Measurements from ENCODE around the gene CFAP99. TPM values are rescaled to one million over a fixed set of nuclear protein-coding genes. Genes with fewer than 3 reads are reported as not detected.

The CFAP99 gene
- total and polyA plus RNA-seq, 9 donors, result 0.10 to 12.9 (median 1.4) TPM; not detected in 4

DNA sequence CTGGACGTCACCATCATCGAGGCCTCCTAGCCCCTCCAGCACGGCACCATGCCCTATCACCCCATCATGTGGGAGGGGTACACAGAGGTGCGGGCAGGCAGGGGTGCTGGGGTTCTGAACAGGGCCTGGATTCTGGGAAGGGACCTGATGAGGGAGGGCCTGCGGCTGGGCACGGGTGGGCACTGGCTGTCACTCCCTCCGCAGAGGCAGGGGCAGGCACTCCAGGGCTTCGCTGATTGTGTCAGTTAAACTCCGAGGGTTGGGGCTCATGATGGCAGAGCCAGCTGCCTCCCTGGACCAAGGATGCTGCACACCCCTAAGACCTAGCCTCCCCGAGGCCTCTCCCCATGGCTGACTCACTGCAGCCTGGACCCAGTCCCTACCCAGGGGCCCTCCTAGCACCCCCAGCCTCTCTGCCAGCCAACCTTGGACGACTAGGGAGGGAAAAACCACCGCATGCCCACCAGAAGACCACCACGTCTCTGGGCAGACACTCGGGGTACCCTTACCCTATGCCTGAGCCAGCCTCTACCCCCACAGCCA, 46.2 kb upstream of the CFAP99 start:
- Histone ChIP-seq H3K27ac (no peak overlapping the region), H3K27me3 (no peaks in the 10 kb centered on the region), H3K4me3 (no peak overlapping the region), H3K4me1 (ENCODE audit: insufficient read depth) (no peaks in the 10 kb centered on the region), H3K9me3 (no peaks in the 10 kb centered on the region), H3K36me3 (no peaks in the 10 kb centered on the region)
- intact Hi-C loops (cut with DNase I), result no loop called here
- WGBS, 3 donors, result 81 to 89% (median 85%) methylated on average over 14 of the region's 14 CpGs
- no peak for DNase-seq
- TF ChIP-seq CTCF (IDR thresholded peaks at IDR 0.05) (no peak), POLR2A (IDR thresholded peaks at IDR 0.05) (no peak), EP300 (IDR thresholded peaks at IDR 0.05) (no peak)

DNA sequence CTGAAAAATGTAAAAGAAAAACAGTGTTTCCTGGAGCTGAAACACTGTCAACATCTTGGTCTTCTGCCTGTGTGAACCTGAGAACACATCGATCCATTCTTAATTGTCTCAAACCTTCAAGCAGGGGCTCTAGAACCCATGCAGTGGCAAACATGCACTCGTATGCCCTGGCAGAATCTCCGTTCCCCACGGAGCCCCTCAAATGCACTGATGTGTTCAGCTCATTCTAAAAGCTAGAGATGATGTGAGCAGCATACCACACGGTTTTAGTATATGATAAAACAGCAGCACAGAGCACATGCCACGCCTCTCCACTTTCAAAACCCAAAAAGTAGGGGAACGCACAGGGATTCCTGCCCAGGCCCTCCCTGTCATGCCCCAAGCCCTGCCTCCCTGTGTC, 45.2 kb upstream of the CFAP99 start:
- Histone ChIP-seq H3K36me3 (no peaks in the 10 kb centered on the region), H3K4me1 (ENCODE audit: insufficient read depth) (no peaks in the 10 kb centered on the region), H3K9me3 (no peaks in the 10 kb centered on the region), H3K27ac (no peak overlapping the region), H3K27me3 (no peaks in the 10 kb centered on the region), H3K4me3 (no peak overlapping the region)
- TF ChIP-seq CTCF (IDR thresholded peaks at IDR 0.05) (no peak), POLR2A (IDR thresholded peaks at IDR 0.05) (no peak), EP300 (IDR thresholded peaks at IDR 0.05) (no peak)
- intact Hi-C loops (cut with DNase I), result no loop called here
- DNase-seq, result no peak
- WGBS, 3 donors, result 82 to 87% (median 82%) methylated on average over 7 of the region's 7 CpGs

- Histone ChIP-seq H3K27ac (no peak overlapping the region), H3K4me3 (no peak overlapping the region), H3K27me3 (no peaks in the 10 kb centered on the region), H3K9me3 (no peaks in the 10 kb centered on the region), H3K4me1 (ENCODE audit: insufficient read depth) (no peaks in the 10 kb centered on the region), H3K36me3 (no peaks in the 10 kb centered on the region)
- intact Hi-C loops (cut with DNase I), result no loop called here
- DNase-seq, result no peak
- TF ChIP-seq EP300 (IDR thresholded peaks at IDR 0.05) (no peak), POLR2A (IDR thresholded peaks at IDR 0.05) (no peak), CTCF (IDR thresholded peaks at IDR 0.05) (no peak)
- WGBS, 3 donors, result 65 to 71% (median 71%) methylated on average over 10 of the region's 10 CpGs
Observed at GRCh38 chr4:2375427-2375826, 43.3 kb upstream of the CFAP99 start.

- 78 to 86% (median 82%) methylated on average over 14 of the region's 14 CpGs for WGBS, 3 donors
- intact Hi-C loops (cut with DNase I), result no loop called here
- Histone ChIP-seq H3K27me3 (no peaks in the 10 kb centered on the region), H3K36me3 (no peaks in the 10 kb centered on the region), H3K27ac (no peak overlapping the region), H3K4me1 (ENCODE audit: insufficient read depth) (no peaks in the 10 kb centered on the region), H3K4me3 (no peak overlapping the region), H3K9me3 (no peaks in the 10 kb centered on the region)
- TF ChIP-seq CTCF (IDR thresholded peaks at IDR 0.05) (no peak), EP300 (IDR thresholded peaks at IDR 0.05) (no peak), POLR2A (IDR thresholded peaks at IDR 0.05) (no peak)
- no peak for DNase-seq
Observed at GRCh38 chr4:2377241-2377640, 41.5 kb upstream of the CFAP99 start.
